Stimulated activated CD4-positive, alpha-beta T cell treated with anti-CD3 and anti-CD28 coated beads, TNF-alpha, amount 100 ng/mL, for 4 hours (primary cell): ENCODE measurements around the gene DES.

Experiments
- DNase-seq, 3 experiments: peaks; one replicate each; pipeline ENCODE4 v3.0.0-alpha.2; 2020; ENCODE audit warnings: low read depth in 3 of 3

DES gene

GRCh38 chr2:219438453-219438852 lies 20.3 kb downstream of the DES start:
- no peak for DNase-seq

- DNase-seq: no peak
Observed at GRCh38 chr2:219439506-219439905, 21.3 kb downstream of the DES start.

- DNase-seq: no peak
Observed at GRCh38 chr2:219440388-219441256, 22.4 kb downstream of the DES start.

- peak; percentile 43 to 69 (median 59) for DNase-seq
Observed at GRCh38 chr2:219441451-219442255, 23.5 kb downstream of the DES start.

GRCh38 chr2:219442256-219443015 lies 24.3 kb downstream of the DES start:
- DNase-seq: no peak

GRCh38 chr2:219443016-219443696 lies 25.0 kb downstream of the DES start:
- DNase-seq: no peak

- no peak for DNase-seq
Observed at GRCh38 chr2:219443697-219444023, 25.5 kb downstream of the DES start.

GRCh38 chr2:219444566-219445091 lies 26.5 kb downstream of the DES start:
- no peak for DNase-seq

GRCh38 chr2:219445220-219445640 lies 27.1 kb downstream of the DES start:
- DNase-seq: no peak

GRCh38 chr2:219446101-219446504 lies 27.9 kb downstream of the DES start:
- DNase-seq: no peak

- no peak for DNase-seq
Observed at GRCh38 chr2:219446689-219447088, 28.5 kb downstream of the DES start.

- DNase-seq: no peak
Observed at GRCh38 chr2:219447242-219448098, 29.3 kb downstream of the DES start.

GRCh38 chr2:219448099-219448775 lies 30.1 kb downstream of the DES start:
- DNase-seq: no peak

GRCh38 chr2:219448776-219449341 lies 30.7 kb downstream of the DES start:
- no peak for DNase-seq

- no peak for DNase-seq
Observed at GRCh38 chr2:219449609-219450008, 31.4 kb downstream of the DES start.

GRCh38 chr2:219451661-219452360 lies 33.6 kb downstream of the DES start:
- DNase-seq: no peak

GRCh38 chr2:219452361-219453317 lies 34.5 kb downstream of the DES start:
- DNase-seq: no peak
